ENCODE measurements around the gene FRA10AC1. TPM values are rescaled to one million over a fixed set of nuclear protein-coding genes. Genes with fewer than 3 reads are reported as not detected.

The FRA10AC1 gene
- total RNA-seq (2014; rRNA removed; shearing (Covaris generic); ENCODE audit: low replicate concordance) = 11.6 and 27.6 TPM in 2 replicates

GRCh38 chr10:93702210-93703001 lies at the start of gene FRA10AC1:
TSS of gene FRA10AC1 (minus strand) at chr10:93702592. CDS start at chr10:93700106, 2,486 bp downstream.
- Histone ChIP-seq H3K9me2 (replicated peaks; ENCODE audit: insufficient read depth, low read length) (no peaks in the 10 kb centered on the region), H3K4me2 (ENCODE audit: low read depth, low read length, poor library complexity, severe bottlenecking) (peak within 1 kb of the TSS; percentile 92), H3K9me3 (ENCODE audit: low read length) (no peaks in the 10 kb centered on the region), H4K20me1 (ENCODE audit: insufficient read depth, low read depth, low read length) (no peaks in the 10 kb centered on the region), H3K27ac (ENCODE audit: low read length) (peak within 1 kb of the TSS; percentile 70), H2AFZ (ENCODE audit: low read length) (peak within 1 kb of the TSS; percentile 96), H3K4me3 (ENCODE audit: low read length) (peak within 1 kb of the TSS; percentile 80), H3K9ac (ENCODE audit: low read length) (peak within 1 kb of the TSS; percentile 76), H3K36me3 (ENCODE audit: insufficient read depth, low read length) (0 out of 2 replicates have a peak, but pooled peaks cover 3% of the 10 kb centered on the region), H3K79me2 (ENCODE audit: low read length) (peaks cover 28% of the 10 kb centered on the region), H3K4me1 (ENCODE audit: low read length) (peaks cover 21% of the 10 kb centered on the region), H3K27me3 (ENCODE audit: low read length) (no peaks in the 10 kb centered on the region)
- DNase-seq = peak; percentile 92

GRCh38 chr10:93751832-93752231 lies 49.4 kb upstream of the FRA10AC1 start:
- Histone ChIP-seq H3K9me3 (ENCODE audit: low read length) (no peaks in the 10 kb centered on the region), H3K27ac (ENCODE audit: low read length) (no peak overlapping the region), H2AFZ (ENCODE audit: low read length) (no peak overlapping the region), H3K4me1 (ENCODE audit: low read length) (no peaks in the 10 kb centered on the region), H4K20me1 (ENCODE audit: insufficient read depth, low read depth, low read length) (no peaks in the 10 kb centered on the region), H3K4me2 (ENCODE audit: low read depth, low read length, poor library complexity, severe bottlenecking) (peak overlapping the region; percentile 26), H3K9ac (ENCODE audit: low read length) (no peak overlapping the region), H3K4me3 (ENCODE audit: low read length) (no peak overlapping the region), H3K79me2 (ENCODE audit: low read length) (no peaks in the 10 kb centered on the region), H3K9me2 (replicated peaks; ENCODE audit: insufficient read depth, low read length) (no peaks in the 10 kb centered on the region), H3K36me3 (ENCODE audit: insufficient read depth, low read length) (no peaks in the 10 kb centered on the region), H3K27me3 (ENCODE audit: low read length) (no peaks in the 10 kb centered on the region)
- peak; percentile 40 for DNase-seq

GRCh38 chr10:93751124-93751523 lies 48.7 kb upstream of the FRA10AC1 start:
- no peak overlapping the region for H3K4me3 ChIP-seq (ENCODE audit: low read length)

GRCh38 chr10:93749218-93749799 lies 46.9 kb upstream of the FRA10AC1 start:
- Histone ChIP-seq H3K4me1 (ENCODE audit: low read length) (no peaks in the 10 kb centered on the region), H3K4me3 (ENCODE audit: low read length) (no peak overlapping the region), H3K4me2 (ENCODE audit: low read depth, low read length, poor library complexity, severe bottlenecking) (no peak overlapping the region), H3K27me3 (ENCODE audit: low read length) (no peaks in the 10 kb centered on the region), H4K20me1 (ENCODE audit: insufficient read depth, low read depth, low read length) (no peaks in the 10 kb centered on the region), H3K9me3 (ENCODE audit: low read length) (no peaks in the 10 kb centered on the region), H3K79me2 (ENCODE audit: low read length) (no peaks in the 10 kb centered on the region), H3K27ac (ENCODE audit: low read length) (no peak overlapping the region), H3K9ac (ENCODE audit: low read length) (no peak overlapping the region), H3K9me2 (replicated peaks; ENCODE audit: insufficient read depth, low read length) (no peaks in the 10 kb centered on the region), H3K36me3 (ENCODE audit: insufficient read depth, low read length) (no peaks in the 10 kb centered on the region), H2AFZ (ENCODE audit: low read length) (no peak overlapping the region)
- DNase-seq = no peak

More at GRCh38 chr10:93751124-93751523, 48.7 kb upstream of the FRA10AC1 start:
- no peaks in the 10 kb centered on the region for H3K27me3 ChIP-seq (ENCODE audit: low read length)
- no peak overlapping the region for H3K9ac ChIP-seq (ENCODE audit: low read length)
- no peaks in the 10 kb centered on the region for H3K79me2 ChIP-seq (ENCODE audit: low read length)
- no peak overlapping the region for H3K4me2 ChIP-seq (ENCODE audit: low read depth, low read length, poor library complexity, severe bottlenecking)
- no peaks in the 10 kb centered on the region for H3K9me3 ChIP-seq (ENCODE audit: low read length)
- H3K27ac ChIP-seq (ENCODE audit: low read length) = no peak overlapping the region
- no peak overlapping the region for H2AFZ ChIP-seq (ENCODE audit: low read length)
- no peak for DNase-seq
- H3K9me2 ChIP-seq (replicated peaks; ENCODE audit: insufficient read depth, low read length) = no peaks in the 10 kb centered on the region
- no peaks in the 10 kb centered on the region for H3K4me1 ChIP-seq (ENCODE audit: low read length)
- no peaks in the 10 kb centered on the region for H4K20me1 ChIP-seq (ENCODE audit: insufficient read depth, low read depth, low read length)
- no peaks in the 10 kb centered on the region for H3K36me3 ChIP-seq (ENCODE audit: insufficient read depth, low read length)

GRCh38 chr10:93746844-93747284 lies 44.5 kb upstream of the FRA10AC1 start:
- 0 out of 2 replicates have a peak, but pooled peaks cover 4% of the 10 kb centered on the region for H3K4me1 ChIP-seq (ENCODE audit: low read length)
- H3K9me2 ChIP-seq (replicated peaks; ENCODE audit: insufficient read depth, low read length) = no peaks in the 10 kb centered on the region
- no peaks in the 10 kb centered on the region for H3K36me3 ChIP-seq (ENCODE audit: insufficient read depth, low read length)
- no peaks in the 10 kb centered on the region for H3K27me3 ChIP-seq (ENCODE audit: low read length)
- no peaks in the 10 kb centered on the region for H4K20me1 ChIP-seq (ENCODE audit: insufficient read depth, low read depth, low read length)
- no peaks in the 10 kb centered on the region for H3K9me3 ChIP-seq (ENCODE audit: low read length)
- H3K4me2 ChIP-seq (ENCODE audit: low read depth, low read length, poor library complexity, severe bottlenecking) = no peak overlapping the region
- H3K4me3 ChIP-seq (ENCODE audit: low read length) = no peak overlapping the region
- H3K79me2 ChIP-seq (ENCODE audit: low read length) = no peaks in the 10 kb centered on the region
- no peak overlapping the region for H3K9ac ChIP-seq (ENCODE audit: low read length)
- DNase-seq = peak; percentile 59
- no peak overlapping the region for H3K27ac ChIP-seq (ENCODE audit: low read length)
- H2AFZ ChIP-seq (ENCODE audit: low read length) = no peak overlapping the region

GRCh38 chr10:93745408-93746065 lies 43.1 kb upstream of the FRA10AC1 start:
- Histone ChIP-seq H3K4me1 (ENCODE audit: low read length) (0 out of 2 replicates have a peak, but pooled peaks cover 4% of the 10 kb centered on the region), H3K79me2 (ENCODE audit: low read length) (no peaks in the 10 kb centered on the region), H3K9me3 (ENCODE audit: low read length) (no peaks in the 10 kb centered on the region), H3K4me3 (ENCODE audit: low read length) (no peak overlapping the region), H3K36me3 (ENCODE audit: insufficient read depth, low read length) (no peaks in the 10 kb centered on the region), H2AFZ (ENCODE audit: low read length) (no peak overlapping the region), H3K4me2 (ENCODE audit: low read depth, low read length, poor library complexity, severe bottlenecking) (no peak overlapping the region), H3K27ac (ENCODE audit: low read length) (no peak overlapping the region), H4K20me1 (ENCODE audit: insufficient read depth, low read depth, low read length) (no peaks in the 10 kb centered on the region), H3K9ac (ENCODE audit: low read length) (no peak overlapping the region), H3K9me2 (replicated peaks; ENCODE audit: insufficient read depth, low read length) (no peaks in the 10 kb centered on the region), H3K27me3 (ENCODE audit: low read length) (no peaks in the 10 kb centered on the region)
- DNase-seq = peak; percentile 47

- Histone ChIP-seq H3K9ac (ENCODE audit: low read length) (no peak overlapping the region), H2AFZ (ENCODE audit: low read length) (no peak overlapping the region)
- DNase-seq = no peak
Measured at GRCh38 chr10:93742633-93743349, 40.4 kb upstream of the FRA10AC1 start.

More at GRCh38 chr10:93742633-93743349, 40.4 kb upstream of the FRA10AC1 start:
- H3K79me2 ChIP-seq (ENCODE audit: low read length) = no peaks in the 10 kb centered on the region
- H3K27me3 ChIP-seq (ENCODE audit: low read length) = no peaks in the 10 kb centered on the region
- 0 out of 2 replicates have a peak, but pooled peaks cover 4% of the 10 kb centered on the region for H3K4me1 ChIP-seq (ENCODE audit: low read length)
- H3K9me3 ChIP-seq (ENCODE audit: low read length) = no peaks in the 10 kb centered on the region
- H3K9me2 ChIP-seq (replicated peaks; ENCODE audit: insufficient read depth, low read length) = no peaks in the 10 kb centered on the region
- no peak overlapping the region for H3K27ac ChIP-seq (ENCODE audit: low read length)
- H3K4me3 ChIP-seq (ENCODE audit: low read length) = no peak overlapping the region
- H3K36me3 ChIP-seq (ENCODE audit: insufficient read depth, low read length) = no peaks in the 10 kb centered on the region
- peak overlapping the region; percentile 47 for H3K4me2 ChIP-seq (ENCODE audit: low read depth, low read length, poor library complexity, severe bottlenecking)
- H4K20me1 ChIP-seq (ENCODE audit: insufficient read depth, low read depth, low read length) = no peaks in the 10 kb centered on the region
